GM12892 (cell line): ENCODE results near the gene SRCIN1.
A peak's percentile ranks its signal among the peaks of the same experiment; 100 is the strongest.

Experiments used
- DNase-seq: peaks from one replicate; pipeline ENCODE4 v3.0.0; 2011; ENCODE audit not compliant: insufficient read length
- FAIRE-seq: peaks from 2 replicates; lab custom pipeline; 2011; peaks lifted over from hg19 to GRCh38; lab: Jason Lieb, UNC
- POLR2A ChIP-seq: IDR thresholded peaks from 2 replicates; pipeline ENCODE4 v1.6.1; 2011; ENCODE audit warnings: low read depth, low read length, control low read depth
- POLR2AphosphoS5 ChIP-seq: IDR thresholded peaks from 2 replicates; pipeline ENCODE4 v1.6.1; 2011; ENCODE audit warnings: low read depth, low read length, control low read depth
- TAF1 ChIP-seq: IDR thresholded peaks from 2 replicates; pipeline ENCODE4 v1.6.1; 2011; ENCODE audit warnings: low read depth, mild to moderate bottlenecking, control low read depth, low read length, borderline replicate concordance

The SRCIN1 gene

DNA sequence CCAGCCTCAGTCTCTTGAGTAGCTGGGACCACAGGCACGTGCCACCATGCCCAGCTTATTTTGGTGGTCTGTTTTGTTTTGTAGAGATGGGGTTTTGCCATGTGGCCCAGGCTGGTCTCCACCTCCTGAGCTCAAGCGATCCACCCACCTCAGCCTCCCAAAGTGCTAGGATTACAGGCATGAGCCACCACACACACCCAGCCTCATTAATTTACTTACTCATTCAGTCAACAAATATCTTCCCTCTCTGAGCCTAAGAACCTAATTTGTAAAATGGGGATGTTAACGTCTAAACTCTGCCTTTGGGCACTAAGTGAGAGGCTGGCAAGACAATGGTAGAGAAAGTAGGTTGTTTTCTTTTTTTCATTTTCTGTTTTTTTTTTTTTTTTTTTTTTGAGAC lies 22.6 kb downstream of the SRCIN1 start:
- no peak for TF ChIP-seq TAF1
- TF ChIP-seq POLR2AphosphoS5: no peak
- no peak for TF ChIP-seq POLR2A
- FAIRE-seq: no peak
- DNase-seq: no peak

DNA sequence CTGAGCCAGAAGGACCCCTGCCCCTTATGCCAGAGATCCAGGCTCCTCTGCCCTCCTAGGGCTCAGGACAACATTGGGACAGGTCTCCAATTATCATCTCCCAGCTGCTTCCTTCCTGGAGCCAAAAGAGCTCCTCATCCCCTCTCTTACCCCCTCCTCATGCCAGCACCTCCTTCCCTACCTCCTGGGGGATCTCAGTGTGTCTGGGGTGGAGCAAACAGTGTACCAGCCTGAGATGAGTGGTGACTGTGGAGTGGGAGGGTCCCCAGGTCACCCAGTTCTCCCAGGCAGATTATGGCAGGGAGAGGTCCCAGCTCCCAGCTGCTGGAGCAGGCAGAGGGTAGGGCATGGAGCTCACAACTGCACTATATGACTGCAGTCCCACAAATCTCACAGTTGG lies 23.7 kb downstream of the SRCIN1 start:
- DNase-seq (no peak), FAIRE-seq (no peak)
- no peak for TF ChIP-seq POLR2A
- TF ChIP-seq POLR2AphosphoS5: no peak
- TF ChIP-seq TAF1: no peak

DNA sequence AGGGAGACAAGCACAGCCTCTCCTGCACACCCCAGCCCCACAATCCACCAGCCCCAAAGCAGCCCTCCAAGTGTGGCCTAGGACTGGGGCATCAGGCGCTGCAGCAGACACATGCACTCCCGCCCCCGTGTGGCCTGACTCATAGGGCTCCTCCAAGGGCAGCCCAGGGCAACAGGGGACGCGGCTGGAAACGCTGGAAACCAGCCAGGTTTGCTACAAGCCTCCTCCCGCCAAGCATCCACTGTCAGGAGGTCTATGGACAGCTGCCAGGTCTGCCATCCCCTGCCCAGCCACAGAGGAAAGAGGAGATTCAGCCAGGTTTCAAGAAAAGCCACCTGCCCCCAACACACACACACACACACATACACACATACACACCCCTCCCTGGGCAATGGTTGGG lies 25.8 kb downstream of the SRCIN1 start:
- DNase-seq: no peak
- FAIRE-seq: no peak
- TF ChIP-seq POLR2A (no peak), TAF1 (no peak), POLR2AphosphoS5 (no peak)

DNA sequence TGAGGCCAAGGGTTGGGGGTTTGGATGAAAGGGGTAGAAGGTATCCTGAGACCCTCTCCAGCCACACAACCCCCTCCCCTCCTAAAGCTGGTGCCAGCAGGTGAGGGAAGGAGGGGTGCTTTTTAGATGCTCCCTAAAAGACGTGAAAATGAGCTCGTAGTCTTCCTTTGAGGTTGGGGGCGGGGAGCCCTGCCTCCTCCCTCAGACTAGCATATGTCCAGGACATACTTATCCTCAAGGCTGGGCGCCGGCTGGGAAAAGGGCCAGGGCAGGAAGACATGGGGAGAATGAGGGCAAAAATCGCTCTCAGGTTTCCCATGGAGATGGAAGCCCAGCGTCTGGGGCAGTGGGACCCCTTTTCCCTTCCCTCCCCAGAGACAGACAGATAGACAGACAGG lies 26.7 kb downstream of the SRCIN1 start:
- no peak for DNase-seq

DNA sequence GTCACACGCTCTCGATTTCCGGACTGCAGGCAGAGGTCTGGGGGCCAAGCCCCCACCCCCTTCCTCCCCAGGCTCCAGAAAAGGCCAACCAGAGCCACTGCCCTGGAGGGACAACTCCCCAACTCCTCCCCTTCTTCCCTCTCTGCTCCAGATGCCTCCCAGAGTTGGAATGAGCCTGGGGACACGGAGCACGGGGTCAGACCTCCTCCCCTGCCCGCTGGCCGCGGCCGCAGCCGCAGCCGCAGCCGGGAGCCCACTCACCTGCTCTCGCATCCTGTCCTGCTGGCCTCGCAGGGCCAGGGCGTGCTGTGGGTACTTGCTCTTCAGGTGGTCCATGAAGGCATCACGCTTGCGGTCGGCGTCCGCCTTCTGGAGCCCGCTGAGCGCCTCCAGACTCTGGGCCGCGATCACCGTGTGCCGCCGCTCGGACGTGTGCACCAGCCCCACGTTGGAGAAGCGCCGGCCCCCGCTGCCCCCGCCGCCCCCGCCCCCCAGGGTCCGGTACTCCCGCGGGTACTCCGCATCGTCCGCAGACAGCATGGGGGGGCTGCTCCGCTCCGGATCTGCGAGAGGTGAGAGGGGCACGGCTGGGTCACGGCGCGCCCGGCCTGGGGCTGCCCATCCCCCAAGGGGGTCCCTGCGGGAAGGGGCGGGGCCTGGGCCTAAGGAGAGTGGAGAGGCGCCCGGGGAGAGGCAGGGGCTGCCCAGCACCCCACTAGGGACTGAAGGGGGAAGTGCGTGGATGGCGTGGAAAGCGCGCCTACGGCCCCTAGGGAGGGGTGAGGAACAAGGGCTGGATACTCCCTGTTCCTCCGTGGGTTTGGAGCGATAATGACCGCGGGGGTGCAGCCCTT lies 27.3 kb downstream of the SRCIN1 start:
- DNase-seq: no peak
- TF ChIP-seq TAF1: no peak
- TF ChIP-seq POLR2AphosphoS5: no peak
- no peak for TF ChIP-seq POLR2A
- FAIRE-seq: no peak

More for the DNA sequence above, 26.7 kb downstream of the SRCIN1 start:
- no peak for FAIRE-seq
- TF ChIP-seq POLR2AphosphoS5 (no peak), POLR2A (no peak), TAF1 (no peak)

DNA sequence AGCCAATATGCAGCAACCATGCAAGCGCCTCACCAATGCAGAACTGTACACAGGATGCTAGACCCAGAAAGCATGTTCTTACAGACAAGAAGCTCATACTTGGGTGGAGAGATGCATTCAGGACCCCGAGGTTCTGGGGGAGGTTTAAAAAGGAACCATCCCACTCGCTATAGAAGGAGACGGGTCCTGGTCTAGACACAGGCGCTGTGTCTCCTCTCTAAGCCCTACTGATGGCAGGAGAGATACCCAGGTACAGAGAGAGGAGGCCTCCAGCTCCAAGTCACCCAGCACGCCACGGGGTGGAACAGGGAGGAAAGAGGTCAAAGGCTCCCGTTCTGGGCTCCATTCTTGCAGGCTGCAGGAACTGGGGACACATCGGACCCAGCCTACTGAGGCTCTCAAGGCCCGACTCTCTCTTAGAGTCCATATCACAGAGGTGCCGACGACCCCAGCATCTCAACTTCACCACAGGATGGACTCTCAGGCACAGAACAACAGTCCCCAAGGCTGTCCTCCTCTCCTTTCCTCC lies 28.0 kb downstream of the SRCIN1 start:
- FAIRE-seq (no peak), DNase-seq (no peak)
- no peak for TF ChIP-seq POLR2AphosphoS5
- no peak for TF ChIP-seq POLR2A

DNA sequence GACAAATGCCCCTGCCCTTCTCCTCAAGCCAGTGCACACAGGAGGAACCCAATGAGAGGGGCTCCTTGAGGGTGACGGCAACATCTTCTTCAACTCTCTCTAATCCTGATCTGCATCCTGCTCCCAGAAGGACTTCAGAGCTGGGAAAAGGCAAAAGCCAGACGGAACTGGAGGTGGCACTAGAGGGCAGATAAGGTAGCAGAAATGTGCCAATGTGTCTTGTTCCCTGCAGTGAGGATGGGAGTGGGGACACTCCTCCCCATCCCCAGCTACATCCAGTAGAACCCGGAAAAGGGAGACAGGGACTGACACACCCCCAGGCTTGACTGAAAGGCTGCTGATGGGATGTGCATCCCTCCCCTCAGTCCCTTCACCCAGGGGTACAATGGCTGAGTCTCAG lies 28.5 kb downstream of the SRCIN1 start:
- TF ChIP-seq POLR2AphosphoS5 (no peak), POLR2A (no peak), TAF1 (no peak)
- no peak for FAIRE-seq
- no peak for DNase-seq

DNA sequence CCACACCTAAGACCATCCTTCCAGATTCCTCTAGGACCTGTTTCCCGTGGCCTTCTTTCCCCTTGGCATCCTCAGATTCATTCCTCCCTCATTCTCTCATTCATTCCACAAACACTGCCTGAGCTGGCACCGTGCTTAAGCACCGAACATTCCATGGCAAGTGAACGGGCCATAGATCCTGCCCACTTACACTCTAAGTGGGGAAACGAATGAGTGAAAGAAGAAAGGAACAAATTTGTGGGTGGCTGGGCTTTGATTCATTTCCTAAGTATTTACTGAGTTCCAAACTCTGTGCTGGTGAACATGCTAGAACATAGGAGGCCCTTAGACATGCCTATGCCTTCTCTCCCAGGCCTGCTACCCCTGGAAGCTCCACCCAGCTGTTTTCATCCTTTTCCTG lies 30.0 kb downstream of the SRCIN1 start:
- FAIRE-seq (no peak), DNase-seq (no peak)
- TF ChIP-seq TAF1 (no peak), POLR2AphosphoS5 (no peak)

DNA sequence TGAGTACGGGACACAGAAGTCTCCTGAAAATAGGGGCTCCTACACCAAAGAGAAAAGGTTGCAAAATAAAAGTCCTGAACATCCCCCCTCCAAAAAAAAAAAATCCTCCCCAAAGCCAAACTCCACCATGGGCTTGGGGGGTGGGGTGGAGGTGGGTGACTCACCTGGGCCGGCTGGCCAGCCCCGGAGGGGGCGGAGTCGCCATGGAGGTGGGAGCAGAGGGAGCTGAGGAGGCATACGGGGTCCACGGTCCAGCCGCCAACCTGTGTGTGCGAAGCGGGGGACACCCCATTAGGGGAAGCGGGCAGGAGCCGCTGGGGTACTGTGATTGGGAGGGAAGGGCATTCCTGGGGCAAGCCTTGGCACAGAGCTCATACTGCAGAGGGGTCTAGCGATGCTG lies 31.0 kb downstream of the SRCIN1 start:
- no peak for FAIRE-seq
- no peak for TF ChIP-seq TAF1
- no peak for TF ChIP-seq POLR2A
- TF ChIP-seq POLR2AphosphoS5: no peak
- DNase-seq: no peak

DNA sequence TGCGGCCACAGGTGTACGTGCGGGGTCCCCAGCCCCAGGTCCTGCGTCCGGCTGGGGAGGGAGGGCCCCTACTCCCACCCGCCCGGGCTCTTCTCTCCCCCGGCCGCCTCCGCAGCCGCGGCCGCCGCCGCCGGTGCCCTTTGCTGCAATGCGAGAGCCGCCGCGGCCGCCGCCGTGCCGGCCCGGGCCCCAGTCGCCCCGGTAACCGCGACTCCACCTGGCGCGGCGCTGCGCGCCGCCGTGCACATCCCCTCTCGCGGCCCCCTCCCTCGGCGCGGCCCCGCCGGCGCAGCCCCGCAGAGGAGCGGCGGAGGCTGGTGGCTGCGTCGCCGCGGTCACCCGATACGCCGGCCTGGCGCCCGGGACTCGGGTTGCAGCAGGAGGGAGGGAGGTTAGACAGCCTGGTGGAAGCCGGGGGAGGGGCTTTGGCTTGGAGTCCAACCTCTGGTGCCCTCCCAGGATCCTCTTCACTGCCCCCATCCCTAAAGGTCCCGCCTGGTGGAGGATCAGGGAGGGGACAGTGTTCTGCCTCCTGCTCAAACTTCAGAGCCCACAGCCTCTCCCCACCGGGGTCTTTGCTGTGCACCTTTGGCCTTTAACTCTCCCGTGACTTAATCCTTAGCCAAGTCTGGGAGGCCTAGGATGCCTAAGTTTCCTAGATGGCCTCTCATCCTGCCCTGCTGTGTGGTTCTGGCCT lies 32.9 kb downstream of the SRCIN1 start:
- DNase-seq: peak; percentile 50
- TF ChIP-seq TAF1: no peak
- no peak for TF ChIP-seq POLR2AphosphoS5
- TF ChIP-seq POLR2A: no peak
- no peak for FAIRE-seq

DNA sequence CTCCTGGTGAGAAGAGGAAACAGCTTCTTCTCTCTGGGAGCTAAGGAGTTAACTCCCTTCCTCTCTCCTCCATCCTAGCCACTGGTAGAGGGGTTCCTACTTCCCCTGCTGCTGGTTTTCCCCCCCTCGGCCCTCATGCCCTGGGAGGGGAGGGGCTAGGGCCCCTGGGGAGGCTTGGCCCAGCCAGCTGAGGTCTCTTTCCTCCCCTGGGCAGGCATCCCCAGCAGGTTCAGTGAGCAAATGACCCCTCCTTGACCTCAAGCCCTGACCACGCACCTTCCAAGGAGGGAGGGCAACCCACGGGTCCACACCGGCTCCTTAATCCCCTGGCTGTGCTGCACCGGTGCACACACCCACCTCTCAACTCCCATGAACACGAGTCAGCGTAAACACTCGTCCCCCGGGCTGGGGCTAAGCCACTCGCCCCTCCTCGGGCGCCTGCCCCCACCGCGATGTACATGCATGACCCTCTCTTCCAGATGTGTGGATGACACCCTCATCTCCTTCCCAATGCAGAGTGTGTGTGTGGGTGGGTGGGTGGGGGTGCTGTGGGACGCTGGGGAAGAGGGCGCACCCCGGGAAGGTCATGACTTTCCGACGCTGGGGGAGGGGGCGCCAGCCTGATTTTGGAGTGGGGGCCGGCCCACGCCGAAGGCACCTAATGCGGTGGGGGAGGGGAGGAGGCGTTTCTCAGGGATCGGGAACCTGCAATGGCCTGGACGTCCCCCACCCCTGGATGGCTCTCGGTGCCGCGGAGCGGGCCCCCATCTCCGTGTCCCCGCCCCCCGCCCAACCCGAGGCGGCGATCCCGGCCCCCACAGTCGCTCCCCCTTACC lies 33.7 kb downstream of the SRCIN1 start:
- TF ChIP-seq TAF1: no peak
- TF ChIP-seq POLR2A: no peak
- TF ChIP-seq POLR2AphosphoS5: no peak
- DNase-seq (no peak), FAIRE-seq (no peak)
